ENCODE measurements around the gene ITPK1. TPM values are rescaled to one million over a fixed set of nuclear protein-coding genes. Genes with fewer than 3 reads are reported as not detected.
"Not testable (repeated sequence)": the region's sequence is repeated elsewhere in the genome, so short reads cannot be mapped to it uniquely, and the experiment has no call there.

ITPK1 gene
- 136 TPM for total RNA-seq
- long read RNA-seq, full-length matches to known transcripts: 37 of 143 reads
- long read RNA-seq, partial matches to known transcripts: 43 of 143 reads
- long read RNA-seq, other reads (novel, unspliced or antisense): 63 of 143 reads

DNA sequence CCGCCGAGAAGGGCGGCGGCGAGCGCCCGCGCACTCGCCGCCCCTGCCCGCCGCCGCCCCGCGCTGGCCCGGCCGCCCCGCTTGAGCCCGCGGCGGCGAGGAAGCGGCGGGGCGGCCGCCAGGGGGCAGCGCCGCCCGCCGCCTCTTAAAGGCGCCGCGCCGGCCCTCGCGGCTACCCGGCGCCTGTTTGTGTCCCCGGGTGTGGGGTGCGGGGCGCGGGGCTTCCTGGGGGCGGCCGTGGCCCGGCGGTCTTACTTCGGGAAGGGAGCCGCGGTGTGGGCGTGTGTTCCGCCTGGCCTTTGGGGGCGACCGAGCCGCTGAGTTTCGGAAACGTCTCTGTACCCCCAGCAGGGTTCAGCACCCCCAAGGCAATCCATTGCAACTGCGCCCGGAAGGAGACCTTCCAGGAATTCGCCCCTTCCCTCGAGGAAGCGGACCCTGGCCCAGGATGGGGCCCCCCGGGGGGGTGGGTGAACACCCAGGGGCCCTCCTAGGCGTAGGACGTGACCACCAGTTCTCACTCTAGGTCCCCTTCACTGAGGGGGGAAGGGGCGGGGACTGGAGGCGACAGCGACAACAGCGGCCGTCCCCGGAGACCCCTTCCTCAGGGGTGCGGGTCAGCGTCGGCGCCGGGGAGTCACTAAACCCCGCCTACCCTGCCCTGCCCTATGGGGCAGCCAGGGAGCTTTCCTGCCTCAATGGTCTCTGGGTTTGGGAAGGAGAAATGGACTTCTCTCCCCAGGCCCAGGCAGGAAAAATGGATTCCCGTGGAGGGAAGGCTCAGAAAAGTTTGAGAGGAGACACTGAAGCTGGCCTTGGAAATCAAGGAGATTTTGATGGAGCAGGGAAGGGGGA lies at the start of gene ITPK1:
Gene ITPK1 (minus strand): TSS at position 105 of the 855 bp plus-strand sequence. CDS start 762 bp downstream, outside the sequence.
- intact Hi-C loops (cut with micrococcal nuclease): no loop called here
- DNase-seq (peak; percentile 80), ATAC-seq (peak; percentile 58)

DNA sequence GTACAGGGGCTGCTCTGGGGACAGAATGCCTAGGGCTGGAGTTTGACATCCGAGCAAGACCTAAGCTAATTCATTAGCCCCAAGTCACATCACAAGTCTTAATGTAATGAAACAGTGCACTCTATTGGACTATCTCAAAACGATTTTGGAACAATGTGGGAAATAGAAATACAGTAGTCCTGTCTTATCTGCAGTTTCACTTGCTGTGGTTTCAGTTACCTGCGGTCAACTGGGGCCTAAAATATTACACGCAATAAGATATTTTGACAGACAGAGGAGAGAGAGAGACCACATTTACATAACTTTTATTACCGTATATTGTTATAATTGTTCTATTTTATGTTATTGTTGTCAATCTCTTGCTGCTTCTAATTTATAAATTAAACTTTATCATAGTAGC lies 47.8 kb upstream of the ITPK1 start:
- ATAC-seq (no peak), DNase-seq (no peak)
- intact Hi-C loops (cut with micrococcal nuclease): no loop called here

- intact Hi-C loops (cut with micrococcal nuclease): no loop called here
- ATAC-seq: no peak
- DNase-seq: no peak
These were observed 45.8 kb upstream of the ITPK1 start for GRCh38 chr14:93161411-93161940.

DNA sequence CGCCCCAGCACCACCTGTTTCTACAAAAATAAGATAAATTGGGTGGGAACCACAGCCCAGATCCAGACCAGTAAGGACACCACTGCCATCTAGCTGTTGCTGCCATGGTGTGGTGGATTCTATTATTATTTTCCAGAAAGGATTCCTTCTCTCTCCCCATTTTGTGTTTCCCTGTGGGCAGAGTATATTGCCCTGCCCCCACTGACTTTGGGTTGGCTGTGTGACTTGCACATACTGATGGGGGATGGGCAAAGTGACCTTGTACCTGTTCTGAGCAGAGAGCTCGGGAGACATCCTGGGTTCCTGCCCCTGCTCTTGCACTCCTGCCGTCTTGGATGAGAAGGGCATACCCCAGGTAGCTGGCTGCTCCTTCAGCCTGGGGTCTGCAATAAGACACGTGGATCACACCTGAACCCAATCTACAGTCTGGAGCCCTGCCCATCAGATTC lies 44.7 kb upstream of the ITPK1 start:
- DNase-seq: no peak
- intact Hi-C loops (cut with micrococcal nuclease): no loop called here
- no peak for ATAC-seq

- intact Hi-C loops (cut with micrococcal nuclease); ATAC-seq; DNase-seq: not testable (repeated sequence)
These were observed 44.1 kb upstream of the ITPK1 start for GRCh38 chr14:93159625-93160352.

DNA sequence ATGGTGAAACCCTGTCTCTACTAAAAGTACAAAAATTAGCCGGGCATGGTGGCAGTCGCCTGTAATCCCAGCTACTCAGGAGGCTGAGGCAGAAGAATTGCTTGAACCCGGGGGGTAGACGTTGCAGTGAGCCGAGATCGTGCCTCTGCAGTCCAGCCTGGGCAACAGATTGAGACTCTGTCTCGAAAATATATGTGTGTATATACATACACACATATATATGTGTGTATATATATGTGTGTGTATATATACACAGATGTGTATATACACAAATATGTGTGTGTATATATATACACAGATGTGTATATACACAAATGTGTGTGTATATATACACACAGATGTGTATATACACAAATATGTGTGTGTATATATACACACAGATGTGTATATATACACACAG lies 42.6 kb upstream of the ITPK1 start:
- intact Hi-C loops (cut with micrococcal nuclease); ATAC-seq; DNase-seq: not testable (repeated sequence)

DNA sequence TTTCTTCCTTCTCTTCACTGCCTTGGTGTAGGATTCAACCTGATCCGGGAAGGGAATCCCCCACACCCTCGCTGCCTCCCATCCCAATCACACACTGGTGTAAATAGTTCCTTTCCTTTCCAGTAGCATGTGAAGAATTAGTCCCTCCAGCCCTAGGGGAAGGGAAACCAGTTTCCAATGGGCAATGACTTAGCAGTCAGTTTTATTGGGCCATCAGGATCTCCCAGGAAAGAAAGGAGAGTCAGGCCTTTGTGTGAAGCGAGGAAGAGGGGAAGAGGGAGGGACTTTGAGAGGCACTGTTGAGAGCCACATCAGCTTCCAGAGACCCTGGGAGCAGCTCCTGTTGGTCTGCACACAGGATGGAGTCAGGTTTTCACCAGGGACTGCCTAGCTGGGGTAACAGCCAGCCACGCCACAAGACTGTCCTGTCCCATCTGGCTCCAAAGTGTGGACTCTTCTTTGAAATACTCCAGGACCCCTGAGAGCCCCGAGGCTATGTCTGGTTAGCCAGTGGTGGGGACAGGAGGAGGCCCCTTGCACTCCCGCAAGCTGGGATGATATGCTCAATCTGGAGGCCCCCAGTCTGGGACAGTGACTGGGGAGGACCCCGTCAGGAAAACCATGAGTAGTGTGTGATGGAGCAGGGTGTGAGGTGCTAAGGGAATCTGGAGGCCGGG lies 41.1 kb upstream of the ITPK1 start:
- no peak for DNase-seq
- intact Hi-C loops (cut with micrococcal nuclease): no loop called here
- ATAC-seq: no peak

DNA sequence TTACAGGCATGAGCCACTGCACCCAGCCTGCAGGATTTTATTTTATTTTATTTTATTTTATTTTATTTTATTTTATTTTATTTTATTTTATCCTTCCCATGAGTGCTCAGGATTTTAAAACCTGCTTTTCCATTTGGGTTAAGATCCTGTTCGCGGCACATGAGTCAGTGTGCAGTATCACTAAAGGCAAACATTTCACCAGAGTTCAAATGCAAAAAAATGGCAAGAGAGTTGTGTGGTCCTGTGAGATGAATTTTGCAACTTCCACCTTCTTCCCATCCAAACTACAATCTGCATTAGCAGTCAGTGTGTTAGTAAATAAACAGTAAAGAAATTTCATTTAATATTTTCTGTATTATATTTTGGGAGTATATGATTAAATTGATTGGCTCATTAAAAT lies 39.9 kb upstream of the ITPK1 start:
- intact Hi-C loops (cut with micrococcal nuclease): no loop called here
- ATAC-seq: no peak
- DNase-seq: no peak

- DNase-seq (no peak), ATAC-seq (no peak)
- intact Hi-C loops (cut with micrococcal nuclease): no loop called here
These were observed 37.4 kb upstream of the ITPK1 start for GRCh38 chr14:93153121-93153520.

DNA sequence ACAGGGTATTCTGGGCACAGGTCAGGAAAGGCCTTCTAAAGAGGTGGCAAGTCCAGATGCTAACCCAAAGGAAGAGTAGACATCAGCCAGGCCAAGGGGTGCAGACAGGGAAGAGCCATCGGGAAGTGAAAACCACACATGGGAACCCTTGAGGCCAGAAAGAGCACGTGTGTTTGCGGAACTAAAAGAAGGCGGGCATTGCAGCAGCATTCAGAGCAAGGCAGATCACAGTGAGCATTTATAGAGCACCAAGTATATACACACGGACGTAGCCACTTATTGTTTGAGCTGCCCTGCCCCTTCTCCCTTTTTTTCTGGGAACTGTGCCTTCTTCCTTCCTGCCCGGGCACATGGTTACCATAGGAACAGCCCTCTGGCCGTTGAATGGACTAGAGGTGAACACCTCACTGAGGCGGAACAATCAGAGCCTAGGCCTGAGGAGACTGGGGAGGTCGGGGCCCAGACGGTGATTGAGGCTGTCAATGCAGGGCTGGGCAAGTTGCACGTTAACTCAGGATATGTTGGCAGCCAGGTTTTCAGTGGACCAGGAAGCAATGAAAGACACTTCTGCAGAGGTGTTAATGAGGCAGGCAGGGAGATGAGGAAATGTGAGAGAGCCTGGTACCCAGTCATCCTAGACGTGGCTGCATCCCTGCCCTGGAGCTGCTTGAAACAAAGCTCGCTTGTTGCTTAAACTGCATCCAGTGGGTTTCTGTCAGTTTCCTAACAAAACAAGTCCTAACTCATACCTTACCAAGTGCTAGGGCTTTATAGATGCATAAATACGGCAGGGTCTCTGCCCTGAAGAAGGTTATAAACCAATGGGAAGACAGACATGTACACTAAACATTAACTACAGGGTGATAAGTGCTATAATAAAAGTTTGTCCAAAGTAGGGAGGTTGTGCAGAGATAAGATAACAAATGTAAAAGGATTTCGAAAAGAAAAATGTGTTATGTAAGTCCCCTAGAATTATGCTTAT lies 34.8 kb upstream of the ITPK1 start:
- peak; percentile 41 for ATAC-seq
- intact Hi-C loops (cut with micrococcal nuclease): no loop called here
- DNase-seq: no peak

DNA sequence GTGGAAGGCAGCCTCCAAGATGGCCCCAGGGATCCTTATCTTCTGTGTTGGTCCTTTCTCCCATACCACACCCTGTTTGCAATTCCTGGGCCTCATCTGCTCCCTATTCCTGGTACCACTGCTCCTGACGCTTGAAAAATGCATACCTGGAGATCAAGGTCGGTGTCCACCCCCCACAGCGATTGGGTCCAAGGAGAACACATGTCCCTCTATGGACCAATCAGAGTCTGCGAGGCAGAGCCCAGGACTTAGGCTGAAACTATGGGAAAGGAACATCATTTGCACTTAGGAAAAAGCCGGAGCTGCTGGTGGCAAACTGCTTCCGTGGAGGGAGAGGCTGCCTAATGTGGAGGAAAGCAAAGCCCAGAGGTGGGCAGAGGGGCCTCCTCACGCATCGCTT lies 33.3 kb upstream of the ITPK1 start:
- DNase-seq: no peak
- no peak for ATAC-seq
- intact Hi-C loops (cut with micrococcal nuclease): no loop called here

DNA sequence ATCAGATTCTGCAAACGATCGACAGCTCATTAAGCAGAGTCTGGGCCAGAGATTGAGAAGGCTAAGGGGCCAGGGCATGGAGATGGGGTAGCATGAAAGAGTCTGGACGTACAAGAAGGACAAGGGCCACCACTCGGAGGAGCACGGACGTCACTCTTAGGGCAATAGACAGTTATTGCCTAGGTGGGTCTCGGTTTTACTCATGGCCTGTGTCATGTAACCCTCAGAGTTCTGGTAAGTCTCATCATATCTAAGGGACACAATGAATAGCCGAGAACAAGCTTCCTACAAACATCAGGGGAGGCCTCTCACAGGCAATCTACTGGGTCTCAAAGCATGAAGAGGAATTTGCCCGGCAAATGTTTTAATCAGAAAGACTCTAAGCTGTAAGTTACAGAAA lies 30.4 kb upstream of the ITPK1 start:
- DNase-seq (no peak), ATAC-seq (no peak)
- intact Hi-C loops (cut with micrococcal nuclease): no loop called here

DNA sequence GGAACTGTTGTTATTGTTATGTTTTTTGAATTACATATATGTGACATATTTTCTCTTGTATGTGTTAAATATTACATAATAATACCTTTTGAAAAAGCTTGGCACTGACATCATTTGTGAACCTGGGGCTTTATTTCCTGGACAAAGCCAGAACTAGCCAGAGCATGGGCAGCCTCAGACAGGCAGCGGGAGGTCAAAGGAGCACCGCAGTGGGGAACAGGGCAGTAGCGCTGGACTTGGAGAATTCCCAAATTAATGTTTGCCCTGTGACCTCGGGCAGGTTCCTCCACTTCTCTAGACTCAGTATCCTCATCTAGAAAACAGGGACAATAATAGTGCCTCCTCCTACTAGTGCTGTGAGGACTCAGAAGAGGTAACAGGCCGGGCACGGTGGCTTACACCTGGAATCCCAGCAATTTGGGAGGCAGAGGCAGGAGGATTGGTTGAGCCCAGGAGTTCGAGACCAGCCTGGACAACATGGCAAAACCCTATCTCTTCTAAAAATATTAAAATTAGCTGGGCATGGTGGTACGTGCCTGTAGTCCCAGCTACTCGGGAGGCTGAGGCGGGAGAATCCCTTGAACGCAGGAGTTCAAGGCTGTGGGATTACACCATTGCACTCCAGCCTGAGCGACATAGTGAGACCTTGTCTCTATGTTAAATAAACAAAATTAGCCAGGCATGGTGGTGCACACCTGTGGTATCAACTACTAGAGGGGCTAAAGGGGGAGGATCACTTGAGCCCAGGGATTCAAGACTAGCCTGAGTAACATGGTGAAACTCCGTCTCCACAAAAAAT lies 27.3 kb upstream of the ITPK1 start:
- ATAC-seq: no peak
- no peak for DNase-seq
- intact Hi-C loops (cut with micrococcal nuclease): no loop called here

DNA sequence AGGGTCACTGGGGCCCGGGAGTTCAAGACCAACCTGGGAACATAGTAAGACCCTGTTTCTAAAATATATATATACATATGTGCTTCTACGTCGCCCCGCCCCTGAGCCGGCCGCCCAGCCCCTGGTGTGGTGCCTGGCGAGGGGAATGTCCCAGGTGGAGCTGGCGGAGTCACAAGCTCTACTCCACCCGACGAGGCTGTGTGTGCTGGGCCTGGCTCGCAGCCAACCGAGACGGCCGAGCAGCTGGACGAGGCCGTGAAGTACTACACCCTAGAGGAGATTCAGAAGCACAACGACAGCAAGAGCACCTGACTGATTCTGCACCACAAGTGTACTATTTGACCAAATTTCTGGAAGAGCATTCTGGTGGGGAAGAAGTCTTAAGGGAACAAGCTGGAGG lies 22.1 kb upstream of the ITPK1 start:
- ATAC-seq (peak; percentile 83), DNase-seq (peak; percentile 79)
- intact Hi-C loops (cut with micrococcal nuclease): loop anchor here (2.0 kb wide), 1 partner anchor 185 kb away; no protein-coding TSS in a partner anchor

DNA sequence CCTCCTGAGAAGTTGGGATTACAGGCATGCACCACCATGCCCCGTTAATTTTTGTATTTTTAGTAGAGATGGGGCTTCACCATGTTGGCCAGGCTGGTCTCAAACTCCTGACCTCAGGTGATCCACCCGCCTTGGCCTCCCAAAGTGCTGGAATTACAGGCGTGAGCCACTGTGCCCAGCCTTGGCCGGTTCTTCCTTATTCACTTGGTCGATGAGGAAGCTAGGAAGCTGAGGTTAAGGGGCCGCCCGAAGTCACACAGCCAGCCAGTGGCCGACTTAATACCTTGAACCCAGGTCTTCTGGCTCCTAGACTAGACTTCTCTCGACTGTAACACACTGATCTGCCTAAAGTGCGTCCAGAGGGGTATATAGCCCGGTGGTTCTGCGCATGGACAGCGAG lies 20.8 kb upstream of the ITPK1 start:
- DNase-seq; intact Hi-C loops (cut with micrococcal nuclease); ATAC-seq: not testable (repeated sequence)

- DNase-seq (no peak), ATAC-seq (no peak)
- intact Hi-C loops (cut with micrococcal nuclease): no loop called here
These were observed 20.3 kb upstream of the ITPK1 start for GRCh38 chr14:93136009-93136408.

DNA sequence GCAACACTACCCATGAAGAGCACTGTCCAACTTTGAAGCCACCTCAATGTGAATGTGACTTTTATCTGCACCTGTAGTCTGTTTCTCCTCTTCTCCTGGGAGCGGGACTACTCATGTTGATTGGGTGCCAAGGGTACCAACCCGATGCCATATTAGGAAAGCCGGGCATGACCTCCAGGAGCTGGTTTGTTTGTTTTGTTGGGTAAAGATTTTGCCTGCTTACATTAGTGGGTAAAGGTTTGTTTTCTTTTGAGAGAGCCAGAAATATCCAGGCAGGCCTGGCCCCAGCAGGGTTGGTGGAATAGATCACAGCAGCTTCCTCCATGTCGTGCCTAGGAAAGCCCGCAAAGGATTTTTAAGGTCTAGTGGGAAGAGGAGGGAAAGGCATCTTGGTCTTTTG lies 19.7 kb upstream of the ITPK1 start:
- ATAC-seq: no peak
- intact Hi-C loops (cut with micrococcal nuclease): no loop called here
- no peak for DNase-seq

Data from left ventricle myocardium superior (tissue), 1 donor.